ENCODE measurements around the gene PPIL3. TPM values are rescaled to one million over a fixed set of nuclear protein-coding genes. Genes with fewer than 3 reads are reported as not detected.

The PPIL3 gene
- polyA plus RNA-seq, 1 of the 3 experiments (the other 2 are of a cell fraction): 44.9 TPM

DNA sequence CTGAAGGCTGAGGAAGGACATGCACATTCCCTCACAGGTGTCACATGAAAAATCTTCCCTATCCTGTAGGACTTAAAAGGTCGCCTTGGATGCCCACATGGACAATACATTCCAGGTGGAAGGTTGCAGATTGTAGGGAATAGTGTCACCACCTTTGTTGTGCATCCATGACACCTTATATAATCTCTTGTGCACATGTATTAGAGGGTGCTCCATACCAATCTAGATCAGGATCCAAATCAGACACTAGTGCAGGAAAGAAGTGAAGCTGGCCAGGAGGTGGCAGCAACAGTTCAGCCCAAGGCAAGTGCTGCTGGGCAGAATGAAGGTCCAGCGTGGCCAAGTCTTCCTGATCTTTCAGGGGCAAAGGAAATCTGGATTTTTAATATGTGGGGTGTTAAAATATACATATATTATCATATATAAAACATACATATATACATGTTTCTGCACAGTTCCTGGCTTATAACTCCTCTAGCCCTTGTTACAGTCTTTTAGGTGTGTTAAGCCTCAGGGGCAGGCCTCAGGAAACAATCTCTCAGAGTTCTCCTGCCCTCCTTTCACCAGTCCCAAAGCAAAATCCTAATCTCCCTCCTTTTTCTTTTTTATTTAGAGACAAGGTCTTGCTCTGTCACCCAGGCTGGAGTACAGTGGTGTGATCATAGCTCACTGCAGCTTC is 16.9 kb upstream of the PPIL3 start (continued):
- TF ChIP-seq, protein P1, sequence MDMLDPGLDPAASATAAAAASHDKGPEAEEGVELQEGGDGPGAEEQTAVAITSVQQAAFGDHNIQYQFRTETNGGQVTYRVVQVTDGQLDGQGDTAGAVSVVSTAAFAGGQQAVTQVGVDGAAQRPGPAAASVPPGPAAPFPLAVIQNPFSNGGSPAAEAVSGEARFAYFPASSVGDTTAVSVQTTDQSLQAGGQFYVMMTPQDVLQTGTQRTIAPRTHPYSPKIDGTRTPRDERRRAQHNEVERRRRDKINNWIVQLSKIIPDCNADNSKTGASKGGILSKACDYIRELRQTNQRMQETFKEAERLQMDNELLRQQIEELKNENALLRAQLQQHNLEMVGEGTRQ (IDR thresholded peaks at IDR 0.05; ENCODE audit: borderline replicate concordance, low read depth, low read length): no peak
- no peak for TF ChIP-seq NFIC (IDR thresholded peaks at IDR 0.05; ENCODE audit: borderline replicate concordance)
- no peak for TF ChIP-seq TAF1 (IDR thresholded peaks at IDR 0.05; ENCODE audit: borderline replicate concordance, low read depth, low read length)
- no peak for TF ChIP-seq EZH2phosphoT487 (IDR thresholded peaks at IDR 0.05; ENCODE audit: borderline replicate concordance, low read depth)
- TF ChIP-seq EP300 (IDR thresholded peaks at IDR 0.05; ENCODE audit: borderline replicate concordance in 1 of 2, low read depth in 1 of 2, low read length in 1 of 2): no peak
- no peak for TF ChIP-seq JUND (IDR thresholded peaks at IDR 0.05)
- TF ChIP-seq TCF12 (IDR thresholded peaks at IDR 0.05): no peak
- TF ChIP-seq CHD2 (IDR thresholded peaks at IDR 0.05; ENCODE audit: low read length, partially characterized antibody): no peak
- no peak for TF ChIP-seq IRF3 (IDR thresholded peaks at IDR 0.05; ENCODE audit: low read depth, low read length)
- peak; percentile 55; the same call in 1 of the 2 replicates for TF ChIP-seq POLR2AphosphoS5 (IDR thresholded peaks at IDR 0.05; ENCODE audit: low read depth, low read length)
- 0 out of 2 replicates have a peak, but pooled peaks have one; percentile 41 for TF ChIP-seq SIN3A (IDR thresholded peaks at IDR 0.05; ENCODE audit: borderline replicate concordance, low read depth, low read length)
- no peak for TF ChIP-seq RXRA (IDR thresholded peaks at IDR 0.05; ENCODE audit: borderline replicate concordance, low read depth)
- no peak for TF ChIP-seq GABPA (IDR thresholded peaks at IDR 0.05; ENCODE audit: low read depth)
- no peak for TF ChIP-seq FOSL2 (IDR thresholded peaks at IDR 0.05; ENCODE audit: borderline replicate concordance, low read depth)
- no peak for TF ChIP-seq MEF2A (IDR thresholded peaks at IDR 0.05; ENCODE audit: borderline replicate concordance, low read depth)
- TF ChIP-seq MXI1 (IDR thresholded peaks at IDR 0.05; ENCODE audit: low read depth, low read length): no peak
- peak; percentile 75 for TF ChIP-seq RAD21 (IDR thresholded peaks at IDR 0.05; ENCODE audit: low read length)

- Histone ChIP-seq H3K27me3 (ENCODE audit: insufficient read depth) (no peaks in the 10 kb centered on the region), H3K4me2 (no peak overlapping the region), H4K20me1 (ENCODE audit: insufficient read depth) (no peaks in the 10 kb centered on the region), H3K79me2 (ENCODE audit: insufficient read depth) (no peaks in the 10 kb centered on the region), H3K27ac (ENCODE audit: low read depth in 2 of 2, low read length in 1 of 2) (peak overlapping the region; percentile 45 to 62; a peak in 3 of 4 replicates), H2AFZ (ENCODE audit: low read depth) (peak overlapping the region; percentile 82), H3K9me2 (no peaks in the 10 kb centered on the region), H3K9ac (no peak overlapping the region; the same call in 1 of the 2 replicates), H3F3A (replicated peaks; ENCODE audit: insufficient read depth) (peaks cover 43% of the 10 kb centered on the region), H3K9me3 (no peaks in the 10 kb centered on the region), H3K4me3 (ENCODE audit: low read depth in 2 of 2, low read length in 1 of 2) (no peak overlapping the region), H3K36me3 (replicated peaks in 1 of 2; ENCODE audit: control insufficient read depth in 1 of 2, insufficient read depth in 2 of 2, low read length in 1 of 2) (peaks cover 63 to 69% of the 10 kb centered on the region in 2 experiments), H3K4me1 (ENCODE audit: control insufficient read depth in 1 of 2, insufficient read depth in 2 of 2, low read depth in 1 of 2, low read length in 1 of 2) (no peaks in the 10 kb centered on the region; a peak in 1 of 4 replicates)
- POLR2A ChIA-PET: interaction anchor here (0.8 kb wide), 1 partner anchor 12 kb away, joined by 5 read pairs; the partner anchor contains the start of genes NIF3L1 and PPIL3
- DNase-seq: peak; percentile 79
- 9% methylated on average over 4 of the region's 4 CpGs for WGBS (ENCODE audit: low lambda C conversion rate)
- CTCF ChIA-PET: interaction anchor here (0.6 to 3.0 kb wide), 23 partner anchors 10 to 293 kb away, joined by 3 to 33 read pairs (median 3); partner anchors contain the start of genes NIF3L1 and PPIL3
- no peak for TF ChIP-seq POLR2AphosphoS5 (IDR thresholded peaks at IDR 0.05; ENCODE audit: low read depth, low read length)
- TF ChIP-seq, protein P2, sequence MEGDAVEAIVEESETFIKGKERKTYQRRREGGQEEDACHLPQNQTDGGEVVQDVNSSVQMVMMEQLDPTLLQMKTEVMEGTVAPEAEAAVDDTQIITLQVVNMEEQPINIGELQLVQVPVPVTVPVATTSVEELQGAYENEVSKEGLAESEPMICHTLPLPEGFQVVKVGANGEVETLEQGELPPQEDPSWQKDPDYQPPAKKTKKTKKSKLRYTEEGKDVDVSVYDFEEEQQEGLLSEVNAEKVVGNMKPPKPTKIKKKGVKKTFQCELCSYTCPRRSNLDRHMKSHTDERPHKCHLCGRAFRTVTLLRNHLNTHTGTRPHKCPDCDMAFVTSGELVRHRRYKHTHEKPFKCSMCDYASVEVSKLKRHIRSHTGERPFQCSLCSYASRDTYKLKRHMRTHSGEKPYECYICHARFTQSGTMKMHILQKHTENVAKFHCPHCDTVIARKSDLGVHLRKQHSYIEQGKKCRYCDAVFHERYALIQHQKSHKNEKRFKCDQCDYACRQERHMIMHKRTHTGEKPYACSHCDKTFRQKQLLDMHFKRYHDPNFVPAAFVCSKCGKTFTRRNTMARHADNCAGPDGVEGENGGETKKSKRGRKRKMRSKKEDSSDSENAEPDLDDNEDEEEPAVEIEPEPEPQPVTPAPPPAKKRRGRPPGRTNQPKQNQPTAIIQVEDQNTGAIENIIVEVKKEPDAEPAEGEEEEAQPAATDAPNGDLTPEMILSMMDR (IDR thresholded peaks at IDR 0.05): peak; percentile 80
- no peak for TF ChIP-seq MEF2A (IDR thresholded peaks at IDR 0.05; ENCODE audit: borderline replicate concordance, low read depth)
- TF ChIP-seq RAD21 (IDR thresholded peaks at IDR 0.05; ENCODE audit: low read length): peak; percentile 82
- TF ChIP-seq, protein P3, sequence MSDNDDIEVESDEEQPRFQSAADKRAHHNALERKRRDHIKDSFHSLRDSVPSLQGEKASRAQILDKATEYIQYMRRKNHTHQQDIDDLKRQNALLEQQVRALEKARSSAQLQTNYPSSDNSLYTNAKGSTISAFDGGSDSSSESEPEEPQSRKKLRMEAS (IDR thresholded peaks at IDR 0.05; ENCODE audit: low read depth): no peak
- no peak for TF ChIP-seq NFIC (IDR thresholded peaks at IDR 0.05; ENCODE audit: borderline replicate concordance)
- TF ChIP-seq SMC3 (IDR thresholded peaks at IDR 0.05; ENCODE audit: low read depth, low read length): peak; percentile 77
- 0 out of 2 replicates have a peak, but pooled peaks have one; percentile 18 for TF ChIP-seq RFX5 (IDR thresholded peaks at IDR 0.05; ENCODE audit: low read length)
- peak; percentile 34; the same call in 1 of the 2 replicates for TF ChIP-seq MXI1 (IDR thresholded peaks at IDR 0.05; ENCODE audit: low read depth, low read length)
- TF ChIP-seq, protein P1 (IDR thresholded peaks at IDR 0.05; ENCODE audit: borderline replicate concordance, low read depth, low read length): no peak
- 0 out of 2 replicates have a peak, but pooled peaks have one; percentile 28 for TF ChIP-seq SIN3A (IDR thresholded peaks at IDR 0.05; ENCODE audit: borderline replicate concordance, low read depth, low read length)
- TF ChIP-seq CHD2 (IDR thresholded peaks at IDR 0.05; ENCODE audit: low read length, partially characterized antibody): no peak
These were observed 12.7 kb upstream of the PPIL3 start for GRCh38 chr2:200901459-200902072.

All from SK-N-SH (cell line).